Raji (cell line): ENCODE results near the gene TET1.

ENCODE experiments used
- POLR2A ChIP-seq: IDR thresholded peaks from 2 replicates; pipeline ENCODE4 v1.6.1; 2011; ENCODE audit warnings: low read depth, low read length, control low read depth; ENCODE audit not compliant: insufficient read depth

TET1 gene

GRCh38 chr10:68734349-68734748 is 174.2 kb downstream of the TET1 start:
- TF ChIP-seq POLR2A = no peak

GRCh38 chr10:68735119-68735518 is 175.0 kb downstream of the TET1 start:
- TF ChIP-seq POLR2A = no peak

- TF ChIP-seq POLR2A = no peak
Measured at GRCh38 chr10:68742397-68742796, 182.3 kb downstream of the TET1 start.
